Endothelial cell (in vitro differentiated cells): ENCODE measurements around the gene SLC26A8. TPM values are rescaled to one million over a fixed set of nuclear protein-coding genes. Genes with fewer than 3 reads are reported as not detected.
A peak's percentile ranks its signal among the peaks of the same experiment; 100 is the strongest.

ENCODE experiments used
- DNase-seq: peaks from one replicate; pipeline ENCODE4 v3.0.0; 2021; ENCODE audit warnings: low spot score
- H3K27ac Mint-ChIP-seq: one replicate; pipeline ENCODE4 v1.8.0; 2021; ENCODE audit warnings: mixed read lengths, inconsistent platforms; ENCODE audit not compliant: unreplicated experiment
- H3K27me3 Mint-ChIP-seq: one replicate; pipeline ENCODE4 v1.8.0; 2021; ENCODE audit warnings: mild to moderate bottlenecking, moderate library complexity, mixed read lengths, inconsistent platforms; ENCODE audit not compliant: unreplicated experiment
- H3K36me3 Mint-ChIP-seq: one replicate; pipeline ENCODE4 v1.8.0; 2021; ENCODE audit warnings: mild to moderate bottlenecking, low read depth, mixed read lengths, inconsistent platforms; ENCODE audit not compliant: unreplicated experiment
- H3K4me1 Mint-ChIP-seq: one replicate; pipeline ENCODE4 v1.8.0; 2021; ENCODE audit warnings: mild to moderate bottlenecking, mixed read lengths, inconsistent platforms; ENCODE audit not compliant: unreplicated experiment
- H3K4me3 Mint-ChIP-seq: one replicate; pipeline ENCODE4 v1.8.0; 2021; ENCODE audit warnings: mild to moderate bottlenecking, mixed read lengths, inconsistent platforms; ENCODE audit not compliant: unreplicated experiment
- H3K9me3 Mint-ChIP-seq: one replicate; pipeline ENCODE4 v1.8.0; 2021; ENCODE audit warnings: mixed read lengths, inconsistent platforms; ENCODE audit not compliant: unreplicated experiment
- CTCF ChIP-seq: fragments of 200-600 bp; sonication (generic); IDR thresholded peaks from one replicate; pipeline ENCODE4 v1.5.0; 2021; ENCODE audit warnings: antibody characterized with exemption; ENCODE audit not compliant: unreplicated experiment
- total RNA-seq: library from RNA; stranded (reverse); fragmentation: NEBNext Ultra II Directional; extraction: Animal tissue kit (Norgen Biotek cat#: 25700); gene quantifications from one replicate; pipeline ENCODE4 v1.2.1, GENCODE V29; 2021; ENCODE audit not compliant: unreplicated experiment

The SLC26A8 gene
- total RNA-seq, 1 donor from 2014 or later: 0.97 TPM

- Mint-ChIP-seq H3K9me3 (no peaks in the 10 kb centered on the region), H3K4me3 (peak overlapping the region; percentile 97), H3K36me3 (peaks cover 5% of the 10 kb centered on the region), H3K27ac (peak overlapping the region; percentile 96), H3K4me1 (peaks cover 46% of the 10 kb centered on the region), H3K27me3 (no peaks in the 10 kb centered on the region)
- no peak for TF ChIP-seq CTCF
- DNase-seq: peak; percentile 57
These were observed 4.5 kb upstream of the SLC26A8 start for GRCh38 chr6:36028877-36029324.

- Mint-ChIP-seq H3K4me1 (peaks cover 45% of the 10 kb centered on the region), H3K27me3 (no peaks in the 10 kb centered on the region), H3K27ac (peak overlapping the region; percentile 96), H3K9me3 (no peaks in the 10 kb centered on the region), H3K36me3 (peaks cover 5% of the 10 kb centered on the region), H3K4me3 (peak overlapping the region; percentile 97)
- DNase-seq: peak; percentile 32
- no peak for TF ChIP-seq CTCF
These were observed 3.8 kb upstream of the SLC26A8 start for GRCh38 chr6:36028088-36028876.

GRCh38 chr6:36027501-36028087, 3.2 kb upstream of the SLC26A8 start, which contains the start of gene MAPK14:
MAPK14 (plus strand) TSS chr6:36027808; CDS start chr6:36028158, 350 bp downstream.
- TF ChIP-seq CTCF: peak; percentile 55
- DNase-seq: peak; percentile 98
- Mint-ChIP-seq H3K27me3 (no peaks in the 10 kb centered on the region), H3K9me3 (no peaks in the 10 kb centered on the region), H3K36me3 (peaks cover 5% of the 10 kb centered on the region), H3K27ac (peak within 1 kb of the TSS; percentile 96), H3K4me1 (peaks cover 39% of the 10 kb centered on the region), H3K4me3 (peak within 1 kb of the TSS; percentile 97)

- DNase-seq: no peak
- no peak overlapping the region for H3K4me3 Mint-ChIP-seq
- no peak for TF ChIP-seq CTCF
- H3K4me1 Mint-ChIP-seq: peaks cover 28% of the 10 kb centered on the region
- no peaks in the 10 kb centered on the region for H3K27me3 Mint-ChIP-seq
- no peaks in the 10 kb centered on the region for H3K9me3 Mint-ChIP-seq
- peaks cover 5% of the 10 kb centered on the region for H3K36me3 Mint-ChIP-seq
- H3K27ac Mint-ChIP-seq: no peak overlapping the region
These were observed 1.5 kb upstream of the SLC26A8 start for GRCh38 chr6:36025932-36026327.
